GM19328 (cell line): Measurements from ENCODE around the gene CCDC144A.
"Not testable (repeated sequence)": the region's sequence is repeated elsewhere in the genome, so short reads cannot be mapped to it uniquely, and the experiment has no call there.

Source experiments
- ATAC-seq: cut with Tn5 transposase; IDR thresholded peaks from one replicate; pipeline ENCODE4 v1.9.1; 2021; ENCODE audit warnings: mild to moderate bottlenecking, moderate library complexity; ENCODE audit not compliant: unreplicated experiment

Gene CCDC144A, protein sequence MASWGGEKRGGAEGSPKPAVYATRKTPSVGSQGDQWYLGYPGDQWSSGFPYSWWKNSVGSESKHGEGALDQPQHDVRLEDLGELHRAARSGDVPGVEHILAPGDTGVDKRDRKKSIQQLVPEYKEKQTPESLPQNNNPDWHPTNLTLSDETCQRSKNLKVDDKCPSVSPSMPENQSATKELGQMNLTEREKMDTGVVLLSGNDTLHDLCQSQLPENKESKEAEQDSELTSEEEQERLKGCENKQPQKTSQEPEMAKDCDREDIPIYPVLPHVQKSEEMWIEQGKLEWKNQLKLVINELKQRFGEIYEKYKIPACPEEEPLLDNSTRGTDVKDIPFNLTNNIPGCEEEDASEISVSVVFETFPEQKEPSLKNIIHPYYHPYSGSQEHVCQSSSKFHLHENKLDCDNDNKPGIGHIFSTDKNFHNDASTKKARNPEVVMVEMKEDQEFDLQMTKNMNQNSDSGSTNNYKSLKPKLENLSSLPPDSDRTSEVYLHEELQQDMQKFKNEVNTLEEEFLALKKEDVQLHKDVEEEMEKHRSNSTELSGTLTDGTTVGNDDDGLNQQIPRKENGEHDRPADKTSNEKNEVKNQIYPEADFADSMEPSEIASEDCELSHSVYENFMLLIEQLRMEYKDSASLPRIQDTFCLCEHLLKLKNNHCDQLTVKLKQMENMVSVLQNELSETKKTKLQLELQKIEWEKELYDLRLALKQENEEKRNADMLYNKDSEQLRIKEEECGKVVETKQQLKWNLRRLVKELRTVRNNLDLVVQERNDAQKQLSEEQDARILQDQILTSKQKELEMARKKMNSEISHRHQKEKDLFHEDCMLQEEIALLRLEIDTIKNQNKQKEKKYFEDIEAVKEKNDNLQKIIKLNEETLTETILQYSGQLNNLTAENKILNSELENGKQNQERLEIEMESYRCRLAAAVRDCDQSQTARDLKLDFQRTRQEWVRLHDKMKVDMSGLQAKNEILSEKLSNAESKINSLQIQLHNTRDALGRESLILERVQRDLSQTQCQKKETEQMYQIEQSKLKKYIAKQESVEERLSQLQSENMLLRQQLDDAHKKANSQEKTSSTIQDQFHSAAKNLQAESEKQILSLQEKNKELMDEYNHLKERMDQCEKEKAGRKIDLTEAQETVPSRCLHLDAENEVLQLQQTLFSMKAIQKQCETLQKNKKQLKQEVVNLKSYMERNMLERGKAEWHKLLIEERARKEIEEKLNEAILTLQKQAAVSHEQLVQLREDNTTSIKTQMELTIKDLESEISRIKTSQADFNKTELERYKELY (N-terminal part only)

DNA sequence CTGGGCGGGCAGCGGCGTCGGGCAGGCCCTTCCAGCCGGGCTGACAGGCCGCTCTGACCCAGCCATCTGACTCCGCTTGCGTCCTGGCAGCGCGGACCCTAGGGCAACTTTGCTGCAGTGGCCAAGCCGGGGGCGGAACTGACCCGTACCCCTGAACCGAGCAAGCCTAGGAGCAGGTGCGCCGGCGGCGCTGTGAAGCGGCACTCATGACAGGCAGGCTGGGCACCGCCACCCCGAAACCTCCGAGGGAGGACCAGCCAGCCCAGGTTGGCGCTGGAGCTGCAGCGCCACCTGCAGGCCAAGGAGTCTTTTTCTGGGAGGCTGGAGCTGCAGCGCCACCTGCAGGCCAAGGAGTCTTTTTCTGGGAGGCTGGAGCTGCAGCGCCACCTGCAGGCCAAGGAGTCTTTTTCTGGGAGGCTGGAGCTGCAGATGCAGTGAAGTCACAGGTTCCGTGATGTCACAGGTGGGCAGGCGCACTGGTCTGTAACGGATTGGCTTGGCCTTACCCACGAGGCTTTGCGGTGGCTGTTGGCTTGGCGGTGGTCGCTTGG is at the start of gene CCDC144A:
TSS of gene CCDC144A (plus strand) at position 511 of the 551 bp plus-strand sequence. CDS start 160 bp downstream, outside the sequence.
- not testable (repeated sequence) for ATAC-seq

DNA sequence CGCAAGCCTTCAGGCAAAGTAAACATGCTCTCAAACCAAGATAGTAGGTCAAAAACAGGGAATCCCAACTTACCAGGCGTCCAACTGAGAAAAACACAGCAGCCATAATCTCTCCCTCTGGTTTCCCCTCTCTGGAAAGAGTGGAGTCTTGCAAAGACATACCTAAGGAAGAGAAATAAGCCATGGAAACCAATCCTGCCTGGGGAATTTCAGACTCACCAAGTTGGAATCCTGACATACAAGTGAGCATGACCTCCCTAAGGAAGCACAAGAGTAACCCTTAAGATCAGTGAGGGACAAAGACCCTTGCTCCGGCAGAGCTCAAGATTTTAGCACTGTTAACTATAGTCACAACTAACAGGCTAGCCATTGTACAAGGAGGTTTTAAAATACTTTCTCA is 40.5 kb upstream of the CCDC144A start:
- ATAC-seq, result no peak

DNA sequence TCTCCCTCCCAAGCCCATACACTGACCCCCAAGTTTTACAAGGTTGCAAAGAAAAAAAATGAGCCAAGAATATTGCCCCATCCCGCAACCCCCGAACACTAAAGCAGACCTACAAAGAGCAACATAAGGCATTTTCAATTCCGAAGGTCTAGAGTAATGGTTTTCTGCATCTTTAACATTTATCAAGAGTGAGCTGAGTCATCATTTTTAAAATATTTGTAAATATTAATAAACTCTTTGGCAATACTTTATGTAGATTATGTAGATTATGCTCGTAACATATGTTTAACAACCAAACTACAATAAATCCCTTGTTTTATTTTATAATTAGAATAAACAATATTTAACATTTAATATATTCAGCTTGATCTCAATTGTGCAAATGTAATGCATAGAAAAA is 37.8 kb upstream of the CCDC144A start:
- ATAC-seq, result no peak

DNA sequence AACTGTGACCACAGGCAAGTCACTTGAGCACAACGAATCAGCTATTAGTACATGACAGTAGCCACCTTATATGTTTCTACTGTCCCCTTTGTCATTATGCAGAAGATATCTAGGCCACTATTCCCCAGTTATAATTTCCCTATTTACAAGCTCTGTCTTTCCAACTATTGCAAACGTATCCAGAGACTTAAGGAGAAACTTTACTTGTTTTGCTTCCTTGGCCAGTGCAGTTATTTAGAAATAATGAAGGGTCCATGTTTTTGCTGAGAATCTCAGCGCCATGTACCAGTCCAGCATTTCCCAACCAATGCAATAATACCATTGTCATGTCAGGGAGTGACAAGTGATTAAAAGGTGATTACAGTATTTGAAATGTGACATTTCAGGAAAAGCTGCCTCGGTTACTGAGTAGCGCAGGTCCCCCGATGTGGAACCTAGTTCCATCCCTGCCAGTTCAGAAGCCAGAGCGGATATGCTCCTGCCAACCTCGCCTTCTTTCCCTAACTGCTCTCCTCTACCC is 37.1 kb upstream of the CCDC144A start:
- ATAC-seq, result no peak

GRCh38 chr17:16653367-16654041 is 36.5 kb upstream of the CCDC144A start, which contains the start of gene ZNF624:
TSS of gene ZNF624 (minus strand) at chr17:16653850.
- peak; percentile 96 for ATAC-seq

DNA sequence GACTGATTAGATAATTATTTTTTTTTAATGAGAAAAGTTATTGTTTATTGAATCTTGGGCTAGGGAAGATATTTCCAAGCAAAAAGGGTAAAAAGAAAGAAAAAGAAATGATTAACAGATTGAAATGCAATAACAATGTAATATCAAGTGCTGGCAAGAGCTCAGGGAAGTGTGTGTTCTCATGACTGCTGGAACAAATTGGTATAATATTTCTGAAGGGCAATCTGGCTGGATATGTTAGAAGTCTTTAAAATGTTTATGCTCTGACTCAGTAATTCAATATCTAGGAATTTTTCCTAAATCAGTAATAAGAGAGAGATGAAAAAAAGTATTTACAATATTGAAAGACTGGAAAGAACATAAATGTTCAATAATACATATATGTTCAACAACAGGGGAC is 28.8 kb upstream of the CCDC144A start:
- no peak for ATAC-seq

DNA sequence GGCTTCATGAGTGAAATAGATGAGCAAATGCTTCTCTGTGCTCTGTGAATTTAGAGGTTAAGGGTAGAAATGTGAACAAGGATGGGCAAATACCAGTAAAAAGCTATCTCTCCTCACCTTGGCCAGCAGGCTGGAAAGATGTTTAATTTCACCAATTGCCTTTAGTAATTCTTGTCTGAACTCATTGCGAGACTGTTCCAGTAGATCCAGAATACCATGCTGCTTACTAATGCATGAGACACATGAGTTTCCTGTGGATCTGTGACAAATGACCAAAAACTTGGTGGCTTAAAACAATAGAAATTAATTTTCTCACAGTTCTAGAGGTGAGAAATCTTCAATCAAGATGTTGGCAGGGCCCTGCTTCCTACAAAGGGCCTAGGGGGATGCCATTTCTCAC is 27.1 kb upstream of the CCDC144A start:
- no peak for ATAC-seq

DNA sequence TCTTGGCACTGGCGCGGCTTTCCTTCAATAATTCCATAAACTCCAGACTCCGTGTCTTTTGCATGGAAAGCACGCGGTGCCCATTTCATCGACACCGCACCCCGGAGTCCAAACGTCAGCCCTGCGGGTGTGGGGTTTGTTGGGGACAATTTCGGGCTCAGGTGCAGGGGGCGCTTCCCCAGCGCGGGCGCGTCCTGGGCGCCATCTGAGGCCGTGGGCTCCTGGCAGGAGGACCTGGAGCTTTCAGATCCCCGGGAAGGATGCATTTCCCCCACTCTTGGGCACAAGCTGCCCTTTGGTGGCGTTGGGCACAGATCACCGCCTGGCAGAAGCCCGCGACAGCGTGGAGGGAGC is 23.5 kb upstream of the CCDC144A start:
- not testable (repeated sequence) for ATAC-seq

DNA sequence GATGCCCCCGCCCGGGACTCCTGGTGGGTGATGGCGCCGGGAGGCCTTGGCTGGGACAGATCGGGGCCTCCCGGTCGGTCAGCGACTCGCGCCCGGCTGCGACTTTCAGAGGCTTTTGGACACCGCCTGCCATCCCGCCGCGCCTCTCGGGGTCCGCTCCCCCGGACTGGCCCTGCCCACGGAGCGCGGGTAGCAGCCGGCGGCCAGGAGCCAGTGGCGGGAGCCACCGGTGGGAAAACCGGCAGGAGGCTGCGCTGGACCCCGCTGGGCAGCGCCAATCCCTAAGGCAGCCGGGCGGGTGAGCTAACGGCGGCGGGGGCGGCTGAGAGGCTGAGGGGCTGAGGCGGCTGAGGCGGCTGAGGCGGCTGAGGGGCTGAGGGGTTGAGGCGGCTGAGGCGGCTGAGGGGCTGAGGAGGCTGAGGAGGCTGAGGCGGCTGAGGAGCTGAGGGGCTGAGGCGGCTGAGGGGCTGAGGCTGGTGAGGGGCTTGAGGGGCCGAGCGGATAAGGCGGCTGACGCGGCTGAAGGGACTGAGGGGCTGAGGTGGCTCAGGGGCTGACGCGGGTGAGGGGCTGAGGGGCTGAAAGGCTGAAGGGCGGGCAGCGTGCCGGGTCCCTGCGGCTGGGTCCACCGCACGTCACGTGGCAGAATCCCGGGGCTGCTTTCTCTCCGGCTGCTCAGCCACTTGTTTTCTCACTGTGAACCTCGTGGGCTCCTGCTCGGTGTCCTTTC is 23.0 kb upstream of the CCDC144A start:
- ATAC-seq, result not testable (repeated sequence)

GRCh38 chr17:16676676-16677268 is 13.3 kb upstream of the CCDC144A start:
- ATAC-seq, result no peak

GRCh38 chr17:16683290-16684138 is 6.5 kb upstream of the CCDC144A start:
- not testable (repeated sequence) for ATAC-seq

- ATAC-seq, result not testable (repeated sequence)
Observed at GRCh38 chr17:16686019-16686418, 4.0 kb upstream of the CCDC144A start.

DNA sequence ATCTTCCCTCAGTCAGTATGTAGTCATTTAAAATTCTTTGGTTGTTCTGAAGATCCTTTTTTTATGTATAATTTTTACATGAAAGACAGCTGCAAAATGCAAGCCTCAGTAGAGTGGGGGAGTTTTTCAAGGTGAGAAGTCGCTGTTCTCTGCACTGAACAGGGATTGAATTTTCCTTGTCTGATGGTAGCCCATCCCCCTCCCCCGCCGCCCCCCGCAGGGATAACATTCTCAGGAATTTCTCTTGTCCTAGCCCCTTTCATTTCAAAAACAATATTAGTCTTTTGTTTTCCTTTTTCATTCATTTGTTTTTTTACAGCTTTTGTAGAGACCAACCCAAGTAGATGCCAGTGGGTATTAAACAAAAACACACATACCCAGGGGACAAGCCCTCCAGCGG is 2.9 kb upstream of the CCDC144A start:
- not testable (repeated sequence) for ATAC-seq

DNA sequence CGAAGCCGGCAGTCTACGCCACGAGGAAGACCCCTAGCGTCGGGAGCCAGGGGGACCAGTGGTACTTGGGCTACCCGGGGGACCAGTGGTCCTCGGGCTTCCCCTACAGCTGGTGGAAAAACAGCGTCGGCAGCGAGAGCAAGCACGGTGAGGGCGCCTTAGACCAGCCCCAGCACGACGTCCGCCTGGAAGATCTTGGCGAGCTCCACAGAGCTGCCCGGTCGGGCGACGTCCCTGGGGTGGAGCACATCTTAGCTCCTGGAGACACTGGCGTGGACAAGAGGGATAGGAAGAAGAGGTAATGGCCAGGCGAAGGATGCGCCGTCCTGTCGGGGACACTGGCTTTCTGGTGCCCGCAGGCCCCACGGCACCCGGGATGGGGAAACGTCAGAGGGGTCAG is 406 bp downstream of the CCDC144A start:
- not testable (repeated sequence) for ATAC-seq

DNA sequence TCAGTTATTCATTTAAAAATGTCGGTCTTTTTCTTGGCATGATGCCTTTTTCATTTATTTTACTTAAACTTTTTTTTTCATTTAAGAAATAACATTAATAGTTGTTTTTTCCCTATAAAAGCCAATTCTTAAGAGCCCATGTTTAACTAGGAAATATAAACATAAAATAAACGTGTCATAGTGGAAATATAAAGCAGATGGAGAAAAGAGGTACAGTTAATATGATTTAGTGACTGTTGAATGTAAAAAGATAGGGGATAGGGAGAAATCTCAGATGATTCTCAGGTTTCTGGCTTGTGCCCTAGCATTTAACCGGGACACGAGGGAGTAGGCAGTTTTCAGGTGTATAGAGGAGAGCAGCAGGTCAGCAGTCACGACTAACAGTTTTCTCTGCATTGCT is 7.6 kb downstream of the CCDC144A start:
- not testable (repeated sequence) for ATAC-seq

DNA sequence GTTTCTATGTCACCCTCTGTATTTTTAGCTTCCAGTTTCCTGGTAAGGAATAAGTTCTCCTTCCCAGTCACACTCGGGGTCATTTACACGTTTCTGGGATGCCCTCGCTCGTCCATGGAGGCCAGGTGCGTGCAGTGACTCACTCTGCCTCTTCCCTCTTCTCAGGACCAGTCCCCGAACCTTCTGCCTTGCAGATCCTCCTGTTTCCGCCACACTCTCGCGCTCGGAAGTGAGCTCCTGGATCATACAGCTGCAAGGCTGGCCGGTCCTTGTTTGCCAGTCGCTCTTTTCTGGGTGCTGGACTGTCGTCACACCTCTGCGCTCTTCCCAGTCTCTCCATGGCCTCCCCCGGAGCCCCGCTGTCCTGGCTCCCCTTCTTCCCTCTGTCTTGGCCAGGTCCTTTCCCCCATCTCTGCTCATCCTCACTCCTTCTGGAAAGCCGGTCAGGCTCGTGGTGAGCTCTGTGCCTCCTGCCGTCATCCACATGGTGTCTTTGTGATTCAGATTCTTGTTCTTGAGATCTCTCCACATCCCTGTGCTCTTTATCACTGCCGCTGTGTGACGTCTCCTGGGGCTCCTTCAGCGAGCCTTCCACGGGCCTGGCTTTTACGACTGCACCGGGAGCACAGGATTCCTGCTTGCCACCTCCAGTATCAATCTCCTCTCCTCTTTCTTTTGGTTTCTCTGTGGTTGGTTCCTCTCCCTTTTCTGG is 55.6 kb downstream of the CCDC144A start:
- not testable (repeated sequence) for ATAC-seq

- not testable (repeated sequence) for ATAC-seq
Observed at GRCh38 chr17:16746571-16746970, 56.5 kb downstream of the CCDC144A start.
